Stimulated activated CD4-positive, alpha-beta T cell treated with anti-CD3 and anti-CD28 coated beads, Interleukin-2, amount 100 ng/mL, for 48 hours (primary cell): Measurements from ENCODE around the gene SRL.

Experiments
- DNase-seq, 2 donors: peaks; one replicate each; pipeline ENCODE4 v3.0.0-alpha.2; 2020

The SRL gene

DNA sequence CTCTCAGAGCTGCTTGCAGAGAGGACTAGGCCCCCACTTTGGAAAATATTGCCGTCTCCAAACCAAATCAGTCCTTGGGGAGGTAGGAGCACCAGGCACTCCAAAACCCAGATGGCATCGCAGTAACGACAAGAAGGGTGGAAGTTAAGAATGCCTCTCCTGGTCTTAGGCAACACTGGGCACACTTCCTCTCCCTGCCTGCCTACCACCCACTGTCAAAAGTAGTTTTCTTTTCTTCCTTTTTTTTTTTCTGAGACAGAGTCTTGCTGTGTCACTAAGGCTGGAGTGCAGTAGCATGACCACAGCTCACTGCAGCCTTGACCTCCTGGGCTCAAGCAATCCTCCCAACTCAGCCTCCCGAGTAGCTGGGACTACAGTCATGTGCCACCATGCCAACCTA is 47.2 kb downstream of the SRL start:
- DNase-seq = no peak

DNA sequence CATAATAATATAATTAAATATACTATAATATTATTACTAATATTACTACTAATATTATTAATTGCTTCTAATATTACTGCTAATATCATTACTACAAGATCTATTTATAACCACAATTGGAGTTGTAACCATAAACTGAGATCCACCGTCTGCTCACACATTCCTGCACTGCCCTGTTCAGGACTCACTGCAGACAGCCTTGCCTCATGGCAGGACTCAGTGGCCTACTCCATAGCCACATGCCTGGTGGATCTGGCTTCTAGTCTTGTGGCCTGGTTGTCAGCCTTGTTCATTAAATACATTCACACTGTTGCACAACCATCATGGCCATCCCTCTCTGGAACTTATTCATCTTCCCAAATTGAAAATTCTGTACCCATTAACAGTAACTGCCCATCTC is 48.0 kb downstream of the SRL start:
- DNase-seq = no peak

DNA sequence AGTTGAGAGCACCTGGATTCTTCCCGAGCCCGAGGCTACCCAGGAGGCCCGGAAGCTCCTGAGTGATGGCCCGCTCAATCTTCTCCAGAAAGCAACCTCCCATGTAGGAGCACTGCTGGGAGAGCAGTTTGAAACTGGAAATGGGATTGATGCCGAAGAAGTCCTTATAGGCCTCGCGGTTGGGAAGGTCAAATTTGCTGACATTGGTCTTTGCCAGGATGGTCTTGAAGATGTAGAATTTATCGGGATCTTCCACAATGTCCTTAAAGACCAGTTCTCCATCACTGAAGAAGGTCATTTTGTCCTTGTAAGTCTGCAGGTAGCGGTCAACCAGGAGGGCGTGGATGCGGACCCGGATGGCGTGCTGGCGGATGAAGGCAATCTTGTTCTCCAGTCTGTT is 49.7 kb downstream of the SRL start:
- DNase-seq = no peak

DNA sequence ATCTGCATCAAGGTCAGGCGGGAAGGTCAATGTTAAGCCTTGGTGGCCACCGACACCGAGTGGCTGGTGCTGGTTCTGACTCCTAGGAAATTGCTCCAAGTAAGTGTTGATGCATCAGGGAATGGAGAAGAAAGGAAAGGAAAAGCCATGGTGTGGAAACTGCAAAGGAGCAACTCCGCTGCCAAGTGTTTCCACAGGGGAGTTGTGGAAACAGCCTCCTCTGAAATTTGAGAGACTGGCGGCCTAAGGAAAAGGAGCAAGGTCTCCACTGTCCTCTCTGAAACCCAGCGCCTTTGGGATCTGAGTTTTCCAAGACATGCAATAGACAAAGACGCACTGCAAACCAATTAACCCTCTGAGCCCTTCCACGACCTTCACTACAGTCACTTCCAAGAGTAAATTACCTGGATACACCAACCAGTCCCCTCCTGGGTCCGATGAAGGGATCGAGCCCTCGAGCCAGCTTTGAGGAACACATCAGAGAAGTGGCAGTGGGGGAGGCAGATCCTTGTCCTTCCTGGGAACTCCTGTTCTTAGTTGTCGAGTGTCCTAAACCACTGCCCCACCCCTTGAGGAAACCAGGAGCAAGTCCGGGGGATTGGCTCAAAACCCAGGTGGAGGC is 51.1 kb downstream of the SRL start:
- DNase-seq = no peak

DNA sequence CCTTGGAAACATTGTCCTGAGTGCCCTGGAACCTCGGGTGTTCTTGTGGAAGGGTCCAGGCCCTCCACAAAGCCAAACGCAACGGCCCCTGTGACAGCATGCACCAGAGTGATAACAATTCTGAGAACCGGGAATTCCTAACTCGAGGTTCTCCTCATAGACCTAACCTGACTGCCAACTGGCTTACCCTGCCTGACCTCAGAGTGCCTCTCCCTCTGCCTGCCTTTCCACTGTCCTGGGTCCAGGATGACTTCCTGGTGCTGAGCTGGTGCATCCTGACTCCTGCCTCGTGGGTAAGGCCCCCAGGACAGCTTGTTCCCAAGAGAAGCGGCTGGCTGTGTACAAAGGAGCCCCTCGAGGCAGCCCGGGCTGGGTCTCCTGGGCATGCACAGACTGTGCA is 51.8 kb downstream of the SRL start:
- no peak for DNase-seq

DNA sequence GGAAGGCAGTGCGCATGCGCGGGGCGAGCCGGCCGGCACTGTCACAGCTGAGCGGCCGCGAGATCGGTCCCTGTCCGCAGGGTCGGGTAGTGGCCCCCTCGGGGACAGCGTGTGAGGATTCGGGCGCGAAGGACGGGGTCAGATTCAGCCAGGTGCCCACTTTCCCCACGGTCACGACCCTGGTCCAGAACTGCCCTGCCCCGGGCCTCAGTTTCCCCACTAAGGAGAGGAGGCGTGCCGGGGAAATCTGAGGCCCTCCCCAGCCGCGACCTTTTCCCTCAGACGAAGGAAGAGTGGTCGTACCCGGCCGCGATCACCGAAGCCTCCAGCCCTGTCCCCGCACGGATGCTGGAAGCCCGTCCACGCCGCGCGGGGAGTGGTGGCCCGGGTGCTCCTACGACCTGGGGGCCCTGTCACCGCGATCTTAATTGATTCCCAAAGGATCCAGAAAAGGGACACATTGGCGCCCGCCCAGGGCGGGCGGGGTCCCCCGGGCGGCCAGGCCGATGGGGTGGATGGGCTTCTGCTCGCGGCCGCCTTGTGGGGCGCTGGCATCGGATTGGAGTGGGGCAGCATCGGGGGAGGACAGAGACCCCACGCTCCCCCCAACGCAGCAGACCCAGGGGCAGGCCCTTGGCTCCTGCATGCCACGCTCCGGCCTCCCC is 57.7 kb downstream of the SRL start:
- no peak for DNase-seq

DNA sequence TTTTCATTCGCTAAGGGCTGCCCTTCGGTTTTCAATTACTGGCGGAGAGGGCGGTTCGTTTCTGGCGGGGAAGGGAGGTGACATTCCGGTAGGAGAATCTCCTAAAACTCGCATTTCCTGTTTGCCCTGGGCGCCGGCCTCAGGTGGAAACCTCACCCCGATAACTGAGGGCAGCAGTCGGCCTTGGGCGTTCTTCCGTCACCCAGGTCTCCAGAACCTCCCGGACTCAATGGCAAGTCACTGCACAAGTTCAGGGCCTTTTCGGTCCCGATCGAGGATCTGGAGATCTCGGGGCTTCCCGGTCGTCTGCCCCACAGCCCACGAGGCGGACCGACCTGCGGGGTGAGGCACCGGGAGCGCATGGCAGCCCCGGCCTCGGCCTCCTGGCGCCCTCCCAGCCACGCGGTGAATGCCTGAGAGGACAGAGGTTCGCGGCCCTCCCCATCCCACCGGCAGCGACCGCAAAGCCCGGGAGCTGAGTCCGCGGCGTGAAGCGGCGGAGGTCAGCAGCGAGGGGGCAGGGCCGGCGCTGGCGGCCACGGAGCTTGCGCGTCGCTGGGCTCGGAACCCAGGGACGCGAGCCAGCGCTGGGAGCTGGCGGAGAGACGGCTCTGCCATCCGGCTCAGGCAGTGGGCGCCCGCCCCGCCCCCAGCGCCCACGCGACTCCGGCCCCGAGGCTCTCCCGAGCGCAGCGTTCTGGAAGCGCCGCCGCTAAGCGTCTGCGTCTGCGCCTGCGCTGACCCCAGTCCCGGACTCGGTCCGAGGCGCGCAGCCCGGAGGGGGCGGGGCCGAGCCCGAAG is 58.4 kb downstream of the SRL start:
- peak; percentile 92 to 97 for DNase-seq

DNA sequence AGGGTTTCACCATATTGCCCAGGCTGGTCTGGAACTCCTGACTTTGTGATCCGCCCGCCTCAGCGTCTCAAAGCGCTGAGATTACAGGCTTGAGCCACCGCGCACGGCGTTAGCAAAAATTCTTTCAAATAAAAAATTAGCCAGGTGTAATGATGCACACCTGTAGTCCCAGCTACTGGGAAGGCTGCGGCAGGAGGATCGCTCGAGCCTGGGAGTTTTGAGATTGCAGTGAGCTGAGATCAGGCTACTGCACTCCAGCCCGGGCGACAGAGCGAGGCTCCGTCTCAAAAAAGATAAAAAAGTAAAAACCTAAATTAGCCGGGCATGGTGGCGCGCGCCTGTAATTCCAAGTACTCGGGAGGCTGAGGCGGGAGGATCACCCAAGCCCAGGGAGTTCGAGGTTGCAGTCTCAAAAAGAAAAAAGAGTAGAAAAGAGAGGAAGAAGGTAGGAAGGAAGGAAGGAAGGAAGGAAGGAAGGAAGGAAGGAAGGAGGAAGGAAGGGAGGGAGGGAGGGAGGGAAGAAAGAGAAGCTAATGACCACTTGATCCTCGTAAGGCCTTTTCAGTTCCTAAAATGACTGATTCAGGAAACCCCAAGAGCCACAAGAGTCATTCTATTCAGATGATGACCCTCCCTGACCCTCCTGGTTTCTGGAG is 59.2 kb downstream of the SRL start:
- DNase-seq = no peak

DNA sequence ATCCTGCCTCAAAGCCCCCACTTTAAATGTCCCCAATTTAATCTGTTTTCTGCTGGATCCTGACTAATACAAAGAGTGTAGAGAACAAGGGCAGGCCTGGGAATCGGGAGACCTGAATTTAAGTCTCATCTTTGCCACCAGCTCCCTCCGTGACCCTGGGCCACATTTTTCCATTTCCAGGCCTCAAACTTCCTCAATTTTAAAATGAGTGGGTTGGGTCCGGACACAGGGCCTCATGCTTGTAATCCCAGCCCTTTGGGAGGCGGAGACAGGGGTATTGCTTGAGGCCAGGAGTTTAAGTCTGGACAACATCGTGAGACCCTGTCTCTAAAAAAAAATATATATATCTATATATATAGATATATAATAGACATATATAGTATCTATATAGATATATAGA is 61.4 kb downstream of the SRL start:
- DNase-seq = no peak

DNA sequence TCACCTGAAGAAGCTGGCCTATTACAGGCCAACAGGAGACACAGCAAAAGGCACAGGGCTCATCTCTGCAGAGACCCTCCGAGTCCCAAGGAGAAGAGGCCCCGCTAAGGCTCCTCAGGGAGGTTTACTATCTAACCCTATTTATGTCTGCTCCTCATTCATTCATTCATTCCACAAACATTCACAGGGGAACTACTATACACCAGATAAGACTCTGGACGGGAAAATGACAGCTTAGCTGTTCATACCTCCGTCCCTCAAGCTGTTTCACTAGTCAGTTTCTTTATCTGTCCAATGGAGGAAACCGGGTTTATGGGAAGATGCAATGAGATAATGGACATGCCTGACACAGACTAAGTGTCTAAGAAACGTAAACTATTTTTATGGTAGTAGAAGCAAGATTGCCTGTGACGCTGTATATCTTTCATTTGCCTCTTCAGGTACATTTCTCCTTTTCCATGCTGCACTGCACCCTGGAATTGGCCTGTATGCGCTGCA is 62.1 kb downstream of the SRL start:
- DNase-seq = no peak

DNA sequence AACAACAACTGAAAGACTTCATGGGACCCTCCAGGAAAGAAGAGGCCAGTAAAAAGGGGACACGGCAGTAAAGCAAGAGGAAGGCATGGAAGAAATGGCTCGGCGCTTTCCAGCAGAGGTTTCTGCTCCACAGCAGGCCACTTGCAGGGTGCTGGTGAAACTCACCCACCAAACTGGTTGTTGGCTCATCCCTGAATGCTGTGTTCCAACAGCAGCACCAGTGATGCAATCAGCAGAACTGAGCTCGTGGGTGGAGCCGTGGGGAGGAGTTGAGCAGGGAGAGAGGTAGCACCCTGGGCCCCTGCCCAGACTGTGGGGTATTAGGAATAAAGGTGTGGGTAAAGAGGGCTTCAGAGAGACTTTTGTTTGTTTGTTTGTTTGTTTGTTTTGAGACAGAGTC is 62.9 kb downstream of the SRL start:
- DNase-seq = no peak

DNA sequence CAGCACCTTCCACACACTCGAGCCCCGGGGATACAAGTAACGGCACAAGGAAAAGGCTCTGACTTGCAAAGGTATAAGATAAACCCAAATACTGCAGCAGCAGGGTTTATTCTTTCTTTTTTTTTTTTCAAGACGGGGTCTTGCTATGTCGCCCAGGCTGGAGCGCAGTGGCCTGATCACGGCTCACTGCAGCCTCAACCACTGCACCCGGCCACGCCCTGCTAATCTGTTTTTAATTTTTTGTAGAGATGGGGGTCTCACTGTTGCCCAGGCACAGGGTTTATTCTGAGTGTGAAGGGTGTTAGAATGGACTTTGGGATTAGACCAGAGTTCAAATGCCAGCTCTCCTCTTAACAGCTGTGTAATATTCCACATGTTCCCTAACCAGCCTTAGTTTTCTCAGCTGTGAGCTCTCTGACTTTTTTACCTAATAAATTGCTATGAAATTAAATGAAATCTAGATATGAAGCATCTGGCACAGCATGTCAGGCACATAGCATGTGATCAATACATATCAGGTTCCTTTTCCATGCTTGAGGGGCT is 63.3 kb downstream of the SRL start:
- no peak for DNase-seq

DNA sequence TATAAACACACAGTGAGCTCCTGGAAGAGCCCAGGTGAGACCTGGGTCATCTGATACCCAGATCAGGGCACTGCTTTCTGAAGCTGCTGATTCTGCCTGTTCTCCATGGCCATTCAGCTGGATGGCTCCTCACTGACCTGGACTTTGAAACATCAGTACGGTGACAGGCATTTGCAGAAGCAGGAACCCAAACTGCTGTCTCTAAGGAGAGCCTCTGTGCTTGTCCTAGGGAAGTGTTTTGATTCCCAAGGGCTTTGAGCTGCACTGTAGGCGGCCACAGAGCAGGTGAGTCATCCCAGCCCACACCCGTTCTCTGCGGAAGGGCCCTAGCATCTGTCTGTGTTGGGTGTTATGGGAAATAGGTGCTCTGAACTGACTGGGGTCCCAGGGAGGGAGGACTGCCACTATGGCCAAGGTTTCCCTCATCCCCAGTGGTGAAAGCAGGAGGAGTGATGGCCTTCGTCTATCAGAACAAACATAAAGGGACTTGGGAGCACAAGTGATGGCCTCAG is 64.9 kb downstream of the SRL start:
- DNase-seq = no peak

DNA sequence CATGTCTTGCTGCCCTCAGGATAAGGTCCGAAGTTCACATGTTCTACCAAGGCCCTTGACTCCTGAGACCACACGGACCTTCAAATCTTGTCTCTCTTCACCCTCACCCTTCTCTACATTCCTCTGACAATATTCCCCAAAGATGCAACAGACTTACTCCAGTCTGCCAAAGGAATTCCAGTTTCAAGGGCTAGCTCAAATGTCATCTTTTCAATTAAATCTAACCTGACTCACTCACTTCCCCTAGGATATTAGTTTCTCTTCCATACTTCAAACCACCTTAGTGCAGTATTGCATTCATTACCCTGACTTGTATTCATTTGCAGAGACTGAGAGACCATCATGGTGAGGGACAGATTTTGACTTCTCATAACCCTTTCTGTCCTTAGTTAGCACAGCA is 66.0 kb downstream of the SRL start:
- no peak for DNase-seq

DNA sequence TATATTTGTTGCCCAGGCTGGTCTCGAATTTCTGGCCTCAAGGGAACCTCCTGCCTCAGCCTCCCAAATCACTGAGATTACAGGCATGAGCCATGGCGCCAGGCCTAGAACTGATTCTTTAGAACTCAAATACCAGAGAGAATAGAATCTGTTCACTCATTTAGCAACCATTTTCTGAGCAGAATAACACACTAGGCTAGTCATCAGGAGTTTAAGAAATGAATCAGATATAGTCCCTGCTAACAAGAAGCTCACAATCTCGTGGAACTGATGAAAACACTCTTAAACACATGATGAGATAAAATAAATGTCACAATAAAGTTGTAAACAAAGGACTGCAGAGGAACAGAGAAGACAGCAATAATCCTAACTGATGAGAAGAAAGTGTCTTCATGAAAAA is 69.8 kb downstream of the SRL start:
- no peak for DNase-seq

DNA sequence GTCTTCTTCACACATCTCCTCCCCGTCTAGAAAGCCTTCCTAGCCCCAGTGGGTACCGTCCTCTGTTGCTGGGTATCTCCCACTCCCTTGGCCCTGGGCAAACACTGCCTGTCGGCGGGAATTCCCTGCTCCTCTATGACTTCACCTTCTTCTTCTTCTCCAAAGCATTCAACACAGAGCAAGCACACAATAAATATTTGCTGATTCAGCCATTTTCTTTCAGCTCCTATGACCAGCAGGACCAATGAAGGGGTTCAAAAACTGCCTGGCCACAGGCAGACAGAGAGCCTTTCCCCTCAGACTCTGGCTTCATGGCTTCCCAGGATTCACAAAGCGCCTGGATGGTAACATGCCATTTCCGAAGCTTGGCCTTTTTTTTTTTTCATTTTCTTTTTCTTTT is 72.5 kb downstream of the SRL start:
- DNase-seq = no peak

DNA sequence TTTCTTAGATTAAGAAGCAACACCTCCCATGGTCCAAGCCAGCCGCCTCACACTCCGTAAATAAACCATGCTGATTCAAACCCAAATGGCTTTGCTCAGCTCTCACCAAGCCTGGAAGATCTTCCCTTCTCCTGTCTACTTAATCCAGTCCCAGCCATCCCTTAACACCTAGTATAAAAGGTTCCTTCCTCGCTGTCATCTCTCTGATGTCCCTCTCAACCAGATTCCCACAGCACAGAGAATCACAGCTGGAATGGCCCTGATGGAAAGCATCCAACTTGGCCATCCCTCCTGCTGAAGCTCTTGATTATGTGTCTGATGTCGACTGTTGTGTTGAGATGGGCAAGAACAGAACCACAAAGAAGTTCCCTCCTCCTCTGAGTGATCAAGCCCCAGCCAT is 75.1 kb downstream of the SRL start:
- no peak for DNase-seq

DNA sequence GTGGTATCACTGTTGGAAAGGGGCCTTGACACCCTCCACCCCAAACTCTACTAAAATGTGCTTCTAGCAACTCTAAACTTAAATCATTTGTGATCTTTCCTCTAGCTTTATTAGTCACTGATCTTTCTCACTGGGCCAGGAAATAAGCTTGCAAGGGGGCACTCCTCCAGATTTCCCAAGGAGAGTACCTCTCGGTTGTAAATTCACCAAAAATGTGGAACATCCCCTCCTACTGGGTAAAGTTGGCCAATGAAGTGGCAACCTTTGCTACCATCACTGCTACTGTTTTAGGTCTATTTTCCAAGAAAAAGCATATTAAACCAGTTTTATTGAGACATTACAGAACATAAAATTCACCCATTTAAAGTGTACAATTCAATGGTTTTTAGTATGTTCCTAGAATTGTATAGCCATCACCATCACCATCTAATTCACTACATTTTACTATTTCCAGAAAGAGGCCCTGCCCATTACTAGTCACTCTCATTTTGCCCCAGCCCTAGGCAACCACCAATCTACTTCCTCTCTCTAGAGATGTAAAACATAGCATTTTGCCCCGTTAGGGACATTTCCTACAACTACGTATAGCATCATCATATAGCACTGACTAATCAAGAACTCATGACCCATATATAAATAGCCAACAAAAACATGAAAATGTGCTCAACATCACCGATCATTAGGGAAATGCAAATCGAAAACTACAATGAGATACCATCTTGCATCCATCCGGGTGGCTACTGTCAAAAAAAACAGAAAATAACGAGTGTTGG is 81.0 kb downstream of the SRL start:
- DNase-seq = no peak

DNA sequence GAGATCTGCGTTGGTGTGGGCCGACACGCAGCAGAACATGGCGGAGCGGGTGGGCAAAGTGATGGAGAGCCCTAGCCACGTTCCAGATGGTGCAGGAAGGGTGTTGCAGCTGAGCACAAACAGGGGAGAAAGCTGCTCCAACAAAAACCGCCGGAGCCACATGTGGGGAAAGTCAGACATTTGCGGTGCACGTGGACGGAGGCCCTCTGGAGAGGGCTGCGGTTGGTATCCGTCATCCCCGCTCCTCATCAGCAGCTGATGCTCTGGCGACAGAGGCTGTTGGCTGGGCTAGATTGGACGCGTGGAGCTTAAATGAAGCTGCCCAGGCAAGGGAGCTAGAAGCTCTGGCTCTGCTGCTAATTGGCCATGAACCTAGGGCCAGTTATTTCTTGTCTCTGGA is 82.2 kb downstream of the SRL start:
- DNase-seq = no peak

DNA sequence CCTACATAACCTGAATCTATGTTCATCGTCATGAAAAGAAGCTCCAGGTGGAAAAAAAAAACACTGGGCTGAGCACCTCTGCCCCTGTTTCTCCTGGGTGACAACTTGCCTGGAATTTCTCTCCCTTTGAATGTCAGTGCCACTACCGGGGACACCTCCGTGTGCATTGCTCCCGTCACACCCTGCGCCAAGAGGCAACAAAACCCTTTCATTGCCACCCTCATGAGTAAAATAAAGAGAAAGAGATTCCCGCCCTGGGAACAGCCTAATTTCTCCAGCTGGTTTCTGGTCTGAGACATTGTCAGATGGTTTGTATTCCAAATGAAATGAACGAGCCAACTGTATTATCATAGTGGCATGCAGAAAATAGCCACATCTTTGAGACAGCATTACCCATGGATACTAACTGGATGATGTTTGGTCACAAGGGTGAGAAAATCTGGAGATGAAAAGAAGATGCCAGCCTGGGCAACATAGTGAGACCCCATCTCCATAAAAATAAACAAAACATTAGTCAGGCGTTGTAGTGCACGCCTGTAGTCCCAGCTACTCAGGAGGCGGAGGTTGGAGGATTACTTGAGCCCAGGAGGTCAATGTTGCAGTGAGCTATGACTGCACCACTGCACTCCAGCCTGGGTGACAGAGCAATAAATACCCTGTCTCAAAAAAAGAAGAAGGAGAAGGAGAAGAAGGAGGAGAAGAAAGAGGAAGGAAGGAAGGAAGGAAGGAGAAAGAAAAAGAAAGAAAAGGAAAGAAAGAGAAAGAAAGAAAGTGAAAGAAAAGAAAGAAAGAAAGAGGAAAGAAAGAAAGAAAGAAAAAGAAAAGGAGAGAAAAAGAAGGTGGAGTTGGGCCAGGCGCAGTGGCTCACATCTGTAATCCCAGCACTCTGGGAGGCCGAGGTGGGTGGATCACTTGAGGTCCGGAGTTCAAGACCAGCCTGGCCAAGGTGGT is 83.5 kb downstream of the SRL start:
- no peak for DNase-seq

DNA sequence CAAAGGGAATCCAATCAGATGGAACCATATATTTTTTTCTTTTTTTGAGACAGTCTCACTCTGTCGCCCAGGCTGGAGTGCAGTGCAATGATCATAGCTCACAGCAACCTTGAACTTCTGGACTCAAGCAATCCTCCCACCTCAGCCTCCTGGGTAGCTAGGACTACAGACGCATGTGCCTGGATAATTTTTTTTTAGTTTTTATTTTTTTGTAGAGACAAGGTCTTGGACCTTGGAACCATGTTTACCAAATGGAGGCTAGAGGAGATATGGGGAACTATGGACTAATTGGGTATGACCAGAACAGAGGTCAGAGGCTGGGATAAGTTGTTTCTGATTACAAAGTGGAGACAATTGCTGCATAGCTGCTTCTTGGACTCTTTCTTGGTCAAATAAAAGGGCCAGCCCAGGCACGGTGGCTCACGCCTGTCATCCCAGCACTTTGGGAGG is 84.5 kb downstream of the SRL start:
- DNase-seq = no peak
